Ishikawa (cell line): ENCODE data around the gene KCNK7.

Experiments used
- CEBPB ChIP-seq: IDR thresholded peaks from 2 replicates; pipeline ENCODE4 v1.6.1; 2012
- CREB1 ChIP-seq: IDR thresholded peaks from 2 replicates; pipeline ENCODE4 v1.6.1; 2012; ENCODE audit warnings: low read depth
- FOXM1 ChIP-seq: IDR thresholded peaks from 2 replicates; pipeline ENCODE4 v1.6.1; 2012; ENCODE audit warnings: low read depth, borderline replicate concordance
- RAD21 ChIP-seq: IDR thresholded peaks from 2 replicates; pipeline ENCODE4 v1.6.1; 2012; ENCODE audit warnings: low read depth
- TAF1 ChIP-seq: IDR thresholded peaks from 2 replicates; pipeline ENCODE4 v1.6.1; 2012; ENCODE audit warnings: low read depth, mild to moderate bottlenecking
- TCF12 ChIP-seq: IDR thresholded peaks from 2 replicates; pipeline ENCODE4 v1.6.1; 2012; ENCODE audit warnings: low read depth
- YY1 ChIP-seq: IDR thresholded peaks from 2 replicates; pipeline ENCODE4 v1.6.1; 2012; ENCODE audit warnings: low read depth
- TF ChIP-seq, protein P1 (sequence below): IDR thresholded peaks from 2 replicates; pipeline ENCODE4 v1.6.1; 2012; ENCODE audit warnings: low read depth, mild to moderate bottlenecking

DNA sequence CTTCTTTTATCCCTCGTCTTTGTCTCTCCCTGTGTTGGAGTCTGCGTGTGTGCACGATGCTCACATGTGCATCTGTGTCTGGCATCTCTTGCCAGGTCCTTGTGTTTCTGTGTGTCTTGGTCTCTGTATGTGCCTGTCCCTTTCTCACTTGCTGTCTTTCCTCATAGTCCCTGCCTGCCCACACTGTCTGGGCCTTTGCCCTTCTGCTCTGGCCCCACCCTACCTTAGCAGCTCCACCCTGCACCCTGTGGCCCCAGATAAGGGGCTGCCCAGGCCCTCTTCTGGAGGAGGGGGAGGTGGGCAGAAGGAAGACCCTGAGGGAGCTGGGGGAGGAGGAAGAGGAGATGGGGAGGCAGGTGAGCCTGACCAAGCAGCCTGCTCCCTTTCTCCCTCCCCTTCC lies 16.9 kb downstream of the KCNK7 start:
- TF ChIP-seq, protein P1, sequence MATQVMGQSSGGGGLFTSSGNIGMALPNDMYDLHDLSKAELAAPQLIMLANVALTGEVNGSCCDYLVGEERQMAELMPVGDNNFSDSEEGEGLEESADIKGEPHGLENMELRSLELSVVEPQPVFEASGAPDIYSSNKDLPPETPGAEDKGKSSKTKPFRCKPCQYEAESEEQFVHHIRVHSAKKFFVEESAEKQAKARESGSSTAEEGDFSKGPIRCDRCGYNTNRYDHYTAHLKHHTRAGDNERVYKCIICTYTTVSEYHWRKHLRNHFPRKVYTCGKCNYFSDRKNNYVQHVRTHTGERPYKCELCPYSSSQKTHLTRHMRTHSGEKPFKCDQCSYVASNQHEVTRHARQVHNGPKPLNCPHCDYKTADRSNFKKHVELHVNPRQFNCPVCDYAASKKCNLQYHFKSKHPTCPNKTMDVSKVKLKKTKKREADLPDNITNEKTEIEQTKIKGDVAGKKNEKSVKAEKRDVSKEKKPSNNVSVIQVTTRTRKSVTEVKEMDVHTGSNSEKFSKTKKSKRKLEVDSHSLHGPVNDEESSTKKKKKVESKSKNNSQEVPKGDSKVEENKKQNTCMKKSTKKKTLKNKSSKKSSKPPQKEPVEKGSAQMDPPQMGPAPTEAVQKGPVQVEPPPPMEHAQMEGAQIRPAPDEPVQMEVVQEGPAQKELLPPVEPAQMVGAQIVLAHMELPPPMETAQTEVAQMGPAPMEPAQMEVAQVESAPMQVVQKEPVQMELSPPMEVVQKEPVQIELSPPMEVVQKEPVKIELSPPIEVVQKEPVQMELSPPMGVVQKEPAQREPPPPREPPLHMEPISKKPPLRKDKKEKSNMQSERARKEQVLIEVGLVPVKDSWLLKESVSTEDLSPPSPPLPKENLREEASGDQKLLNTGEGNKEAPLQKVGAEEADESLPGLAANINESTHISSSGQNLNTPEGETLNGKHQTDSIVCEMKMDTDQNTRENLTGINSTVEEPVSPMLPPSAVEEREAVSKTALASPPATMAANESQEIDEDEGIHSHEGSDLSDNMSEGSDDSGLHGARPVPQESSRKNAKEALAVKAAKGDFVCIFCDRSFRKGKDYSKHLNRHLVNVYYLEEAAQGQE, result no peak
- TF ChIP-seq FOXM1, result no peak
- no peak for TF ChIP-seq RAD21
- no peak for TF ChIP-seq TAF1
- no peak for TF ChIP-seq CEBPB
- no peak for TF ChIP-seq TCF12
- no peak for TF ChIP-seq CREB1
- no peak for TF ChIP-seq YY1
